SU-DHL-6 (cell line): ENCODE results near the gene CALN1.

ENCODE experiments used
- H2AFZ ChIP-seq: fragments of 200-600 bp; sonication (generic); 2 replicates; pipeline ENCODE4 v1.6.1; 2014; ENCODE audit warnings: low read depth, mild to moderate bottlenecking, moderate library complexity, mixed read lengths, antibody characterized with exemption, low read length; ENCODE audit not compliant: severe bottlenecking
- H3F3A ChIP-seq: fragments of 200-600 bp; shearing (Covaris generic); 2 replicates; pipeline ENCODE4 v1.6.0; 2016; ENCODE audit warnings: antibody characterized with exemption, mild to moderate bottlenecking; ENCODE audit not compliant: insufficient read depth
- H3K27ac ChIP-seq: fragments of 200-600 bp; sonication (generic); 2 replicates; pipeline ENCODE4 v1.5.1; 2016; ENCODE audit warnings: low read depth, mild to moderate bottlenecking, low read length, moderate library complexity, mixed read lengths
- H3K27me3 ChIP-seq: fragments of 200-600 bp; sonication (generic), shearing (Covaris generic); 2 replicates; pipeline ENCODE4 v1.6.0; 2014; ENCODE audit warnings: mild to moderate bottlenecking, low read length
- H3K36me3 ChIP-seq: fragments of 200-600 bp; sonication (generic); 2 replicates; pipeline ENCODE4 v1.6.1; 2014; ENCODE audit warnings: mild to moderate bottlenecking, low read length, mixed read lengths
- H3K4me2 ChIP-seq: fragments of 300-600, 200-600 bp; shearing (Covaris generic), sonication (generic); 2 replicates; pipeline ENCODE4 v1.6.0; 2014; ENCODE audit warnings: low read length, low read depth, mild to moderate bottlenecking; ENCODE audit not compliant: poor library complexity, severe bottlenecking
- H3K4me3 ChIP-seq: fragments of 200-600 bp; sonication (generic); 2 replicates; pipeline ENCODE4 v1.5.1; 2014; ENCODE audit warnings: antibody characterized with exemption, low read length, mild to moderate bottlenecking, mixed read lengths; ENCODE audit not compliant: insufficient read depth, poor library complexity, severe bottlenecking
- H3K79me2 ChIP-seq: fragments of 200-600 bp; sonication (generic); 2 replicates; pipeline ENCODE4 v1.6.1; 2014; ENCODE audit warnings: mild to moderate bottlenecking, low read length, moderate library complexity; ENCODE audit not compliant: insufficient read depth
- H3K9ac ChIP-seq: fragments of 200-600 bp; sonication (generic); 2 replicates; pipeline ENCODE4 v1.7.0; 2014; ENCODE audit warnings: mild to moderate bottlenecking, low read length
- H3K9me2 ChIP-seq: fragments of 200-600 bp; sonication (generic); replicated peaks from 2 replicates; pipeline ENCODE4 v1.6.1; 2014; ENCODE audit warnings: low read length; ENCODE audit not compliant: insufficient read depth
- H3K9me3 ChIP-seq: fragments of 200-600 bp; sonication (generic); 2 replicates; pipeline ENCODE4 v1.6.1; 2014; ENCODE audit warnings: low read length, mixed read lengths; ENCODE audit not compliant: insufficient read depth
- H4K20me1 ChIP-seq: fragments of 200-600 bp; sonication (generic); 2 replicates; pipeline ENCODE4 v1.6.1; 2014; ENCODE audit warnings: low read depth, mild to moderate bottlenecking, antibody characterized with exemption, low read length, moderate library complexity, mixed read lengths
- EZH2phosphoT487 ChIP-seq: fragments of 200-600 bp; sonication (generic), shearing (Covaris generic); conservative IDR thresholded peaks from 2 replicates; pipeline ENCODE4 v1.6.1; 2018; ENCODE audit warnings: mild to moderate bottlenecking, antibody characterized with exemption, low read length, moderate library complexity, mixed read lengths
- TF ChIP-seq, protein P1 (sequence below): fragments of 200-600 bp; sonication (generic); IDR thresholded peaks from one replicate; pipeline ENCODE4 v1.5.1; 2017; ENCODE audit warnings: antibody characterized with exemption, mild to moderate bottlenecking, low read length, moderate library complexity; ENCODE audit not compliant: insufficient read depth, poor library complexity, severe bottlenecking

CALN1 gene

DNA sequence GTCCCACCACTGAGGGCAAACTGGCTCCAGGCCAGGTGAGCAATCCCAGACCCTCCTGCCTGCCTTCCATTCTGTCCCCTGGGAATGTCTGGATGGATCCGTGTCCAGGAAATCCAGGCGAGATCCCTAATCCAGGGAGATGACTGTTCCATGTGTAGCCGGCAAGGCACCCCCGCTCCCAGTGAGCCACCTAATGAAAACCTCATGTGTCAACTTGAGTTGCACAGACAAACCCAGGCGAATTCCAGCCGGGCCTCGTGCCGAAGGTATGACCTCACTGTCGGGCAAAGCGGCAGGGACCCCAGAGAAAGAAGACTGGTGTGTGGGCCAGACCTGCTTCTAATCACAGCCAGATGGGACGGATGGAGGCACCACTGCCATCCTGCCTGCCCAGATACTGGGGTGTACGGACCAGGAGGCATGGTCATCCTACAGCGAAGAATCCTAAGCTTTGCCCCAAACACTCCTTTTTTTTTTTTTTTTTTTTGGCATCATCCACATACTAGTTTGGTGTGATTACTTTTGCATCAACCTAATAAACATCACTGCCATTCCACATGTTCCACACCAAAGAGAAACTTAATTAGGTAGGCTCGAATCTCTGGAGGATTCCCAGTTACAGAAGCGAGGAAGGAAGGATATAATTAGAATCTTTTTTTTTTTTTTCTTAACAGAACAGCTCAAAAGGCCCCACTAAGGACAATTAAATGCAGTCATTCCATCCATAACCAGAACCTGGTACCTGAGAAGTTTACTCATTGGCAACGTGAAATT lies 313.1 kb downstream of the CALN1 start:
- no peaks in the 10 kb centered on the region for H4K20me1 ChIP-seq
- H3K27me3 ChIP-seq, result no peaks in the 10 kb centered on the region
- no peak overlapping the region for H2AFZ ChIP-seq
- no peaks in the 10 kb centered on the region for H3K36me3 ChIP-seq
- no peaks in the 10 kb centered on the region for H3K9me3 ChIP-seq
- no peaks in the 10 kb centered on the region for H3F3A ChIP-seq
- no peak overlapping the region for H3K9ac ChIP-seq
- H3K27ac ChIP-seq, result no peak overlapping the region
- no peaks in the 10 kb centered on the region for H3K79me2 ChIP-seq
- no peaks in the 10 kb centered on the region for H3K9me2 ChIP-seq
- TF ChIP-seq EZH2phosphoT487, result no peak
- no peak overlapping the region for H3K4me2 ChIP-seq
- no peak overlapping the region for H3K4me3 ChIP-seq

DNA sequence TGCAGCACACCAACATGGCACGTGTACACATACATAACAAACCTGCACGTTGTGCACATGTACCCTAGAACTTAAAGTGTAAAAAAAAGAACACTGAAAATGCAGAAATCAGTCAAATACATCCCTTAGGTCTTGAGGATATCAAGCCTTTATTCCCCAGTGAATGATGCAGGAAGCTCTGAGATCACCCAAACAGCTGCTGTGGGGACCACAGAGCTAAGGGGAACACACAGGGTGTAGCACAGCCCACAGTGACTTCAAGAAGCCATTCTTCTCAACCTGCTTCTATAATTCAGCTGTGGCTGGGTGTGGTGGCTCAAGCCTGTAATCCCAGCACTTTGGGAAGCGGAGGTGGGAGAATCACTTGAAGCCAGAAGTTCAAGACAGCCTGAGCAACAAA lies 314.9 kb downstream of the CALN1 start:
- no peak overlapping the region for H3K9ac ChIP-seq
- H3K9me3 ChIP-seq, result no peaks in the 10 kb centered on the region
- H2AFZ ChIP-seq, result no peak overlapping the region
- H3K27me3 ChIP-seq, result no peaks in the 10 kb centered on the region
- no peaks in the 10 kb centered on the region for H3K36me3 ChIP-seq
- H3F3A ChIP-seq, result no peaks in the 10 kb centered on the region
- no peak overlapping the region for H3K4me3 ChIP-seq
- no peak for TF ChIP-seq EZH2phosphoT487
- TF ChIP-seq, protein P1, sequence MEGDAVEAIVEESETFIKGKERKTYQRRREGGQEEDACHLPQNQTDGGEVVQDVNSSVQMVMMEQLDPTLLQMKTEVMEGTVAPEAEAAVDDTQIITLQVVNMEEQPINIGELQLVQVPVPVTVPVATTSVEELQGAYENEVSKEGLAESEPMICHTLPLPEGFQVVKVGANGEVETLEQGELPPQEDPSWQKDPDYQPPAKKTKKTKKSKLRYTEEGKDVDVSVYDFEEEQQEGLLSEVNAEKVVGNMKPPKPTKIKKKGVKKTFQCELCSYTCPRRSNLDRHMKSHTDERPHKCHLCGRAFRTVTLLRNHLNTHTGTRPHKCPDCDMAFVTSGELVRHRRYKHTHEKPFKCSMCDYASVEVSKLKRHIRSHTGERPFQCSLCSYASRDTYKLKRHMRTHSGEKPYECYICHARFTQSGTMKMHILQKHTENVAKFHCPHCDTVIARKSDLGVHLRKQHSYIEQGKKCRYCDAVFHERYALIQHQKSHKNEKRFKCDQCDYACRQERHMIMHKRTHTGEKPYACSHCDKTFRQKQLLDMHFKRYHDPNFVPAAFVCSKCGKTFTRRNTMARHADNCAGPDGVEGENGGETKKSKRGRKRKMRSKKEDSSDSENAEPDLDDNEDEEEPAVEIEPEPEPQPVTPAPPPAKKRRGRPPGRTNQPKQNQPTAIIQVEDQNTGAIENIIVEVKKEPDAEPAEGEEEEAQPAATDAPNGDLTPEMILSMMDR, result no peak
- H3K27ac ChIP-seq, result no peak overlapping the region
- no peaks in the 10 kb centered on the region for H3K9me2 ChIP-seq
- H3K79me2 ChIP-seq, result no peaks in the 10 kb centered on the region
- no peaks in the 10 kb centered on the region for H4K20me1 ChIP-seq
- H3K4me2 ChIP-seq, result no peak overlapping the region

GRCh38 chr7:72092769-72093168 lies 319.4 kb downstream of the CALN1 start:
- Histone ChIP-seq H3K9ac (no peak overlapping the region), H3K36me3 (no peaks in the 10 kb centered on the region), H3K4me3 (no peak overlapping the region), H3K4me2 (no peak overlapping the region), H4K20me1 (no peaks in the 10 kb centered on the region), H3K9me3 (no peaks in the 10 kb centered on the region), H3K27ac (no peak overlapping the region), H3K9me2 (no peaks in the 10 kb centered on the region), H3K27me3 (no peaks in the 10 kb centered on the region), H2AFZ (no peak overlapping the region), H3F3A (no peaks in the 10 kb centered on the region), H3K79me2 (no peaks in the 10 kb centered on the region)
- no peak for TF ChIP-seq EZH2phosphoT487
- TF ChIP-seq, protein P1, result no peak

- H3K9me2 ChIP-seq, result no peaks in the 10 kb centered on the region
- H3K27me3 ChIP-seq, result no peaks in the 10 kb centered on the region
- H3K9me3 ChIP-seq, result no peaks in the 10 kb centered on the region
- no peak overlapping the region for H3K9ac ChIP-seq
- no peak for TF ChIP-seq EZH2phosphoT487
- no peaks in the 10 kb centered on the region for H4K20me1 ChIP-seq
- no peaks in the 10 kb centered on the region for H3K79me2 ChIP-seq
- H3K4me3 ChIP-seq, result no peak overlapping the region
- no peaks in the 10 kb centered on the region for H3F3A ChIP-seq
- no peak overlapping the region for H3K27ac ChIP-seq
- no peak overlapping the region for H2AFZ ChIP-seq
- no peaks in the 10 kb centered on the region for H3K36me3 ChIP-seq
- H3K4me2 ChIP-seq, result no peak overlapping the region
Observed at GRCh38 chr7:72087926-72088325, 324.2 kb downstream of the CALN1 start.
